ENCODE data around the gene RPL22. TPM values are rescaled to one million over a fixed set of nuclear protein-coding genes. Genes with fewer than 3 reads are reported as not detected.

Gene RPL22
- total and polyA plus RNA-seq, 2 of the 13 experiments (the other 11 are each of a cell fraction or from before 2014, with no cell fraction given): 214 to 545 TPM

DNA sequence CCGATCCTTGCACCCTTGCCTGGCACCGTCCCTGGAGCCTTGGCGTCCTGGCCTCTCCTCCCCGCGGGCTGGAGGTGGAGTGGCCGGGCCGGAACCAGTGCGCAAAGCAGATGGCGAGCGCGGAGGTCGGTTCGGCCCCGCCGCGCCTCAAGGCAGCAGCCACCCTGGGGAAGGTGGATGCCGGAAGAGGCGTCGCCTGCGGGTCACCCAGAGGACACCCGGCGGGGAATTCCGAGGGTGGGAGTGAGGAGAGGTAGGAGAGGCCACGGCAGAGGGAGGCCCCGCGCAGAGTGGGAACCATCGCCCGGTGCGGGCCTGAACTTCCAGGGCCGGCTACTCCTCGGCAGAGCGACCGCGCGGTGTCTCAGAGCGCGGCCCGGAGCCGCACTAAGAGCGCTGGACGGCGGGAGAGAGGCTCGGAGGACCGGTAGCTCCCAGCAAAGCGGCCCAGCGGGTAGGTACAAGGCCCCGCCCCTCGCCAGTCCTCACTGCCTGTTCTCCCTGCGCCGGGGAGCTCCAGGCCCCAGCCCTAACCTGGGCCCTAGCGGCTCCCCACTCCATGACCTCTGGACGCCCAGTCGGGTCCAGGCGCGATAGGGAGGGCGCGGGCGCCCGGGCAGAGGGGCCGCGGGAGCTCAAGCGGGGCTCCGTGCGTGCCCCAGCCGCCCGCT lies 6.6 kb upstream of the RPL22 start, which contains the start of gene RNF207 (continued):
- TF ChIP-seq, protein P1, sequence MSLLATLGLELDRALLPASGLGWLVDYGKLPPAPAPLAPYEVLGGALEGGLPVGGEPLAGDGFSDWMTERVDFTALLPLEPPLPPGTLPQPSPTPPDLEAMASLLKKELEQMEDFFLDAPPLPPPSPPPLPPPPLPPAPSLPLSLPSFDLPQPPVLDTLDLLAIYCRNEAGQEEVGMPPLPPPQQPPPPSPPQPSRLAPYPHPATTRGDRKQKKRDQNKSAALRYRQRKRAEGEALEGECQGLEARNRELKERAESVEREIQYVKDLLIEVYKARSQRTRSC (CRISPR knock-in tag; IDR thresholded peaks at IDR 0.05; ENCODE audit: low read depth): no peak
- TF ChIP-seq ZNF251 (CRISPR knock-in tag; IDR thresholded peaks at IDR 0.05) (no peak), ZBTB26 (CRISPR knock-in tag; IDR thresholded peaks at IDR 0.05; ENCODE audit: borderline replicate concordance) (no peak; the same call in 1 of the 2 replicates), MYNN (CRISPR knock-in tag; IDR thresholded peaks at IDR 0.05; ENCODE audit: low read depth) (0 out of 2 replicates have a peak, but pooled peaks have one; percentile 73), RARG (CRISPR knock-in tag; IDR thresholded peaks at IDR 0.05; ENCODE audit: low read depth) (no peak), HNF4G (IDR thresholded peaks at IDR 0.05; ENCODE audit: borderline replicate concordance, low read depth, low read length) (no peak), HNF4G (CRISPR knock-in tag; IDR thresholded peaks at IDR 0.05; ENCODE audit: borderline replicate concordance, low read depth) (no peak; the same call in 1 of the 2 replicates), MZF1 (CRISPR knock-in tag; IDR thresholded peaks at IDR 0.05; ENCODE audit: borderline replicate concordance) (0 out of 2 replicates have a peak, but pooled peaks have one; percentile 40), SKI (IDR thresholded peaks at IDR 0.05; ENCODE audit: partially characterized antibody) (peak; percentile 81), ZNF850 (CRISPR knock-in tag; conservative IDR thresholded peaks at IDR 0.05) (no peak), GMEB1 (CRISPR knock-in tag; IDR thresholded peaks at IDR 0.05; ENCODE audit: borderline replicate concordance) (no peak), SCMH1 (CRISPR knock-in tag; IDR thresholded peaks at IDR 0.05; ENCODE audit: borderline replicate concordance) (no peak), ATF7-NPFF (CRISPR knock-in tag; IDR thresholded peaks at IDR 0.05; ENCODE audit: low read depth) (peak; percentile 50; the same call in 1 of the 2 replicates), HDAC1 (CRISPR knock-in tag; IDR thresholded peaks at IDR 0.05) (peak; percentile 63; the same call in 1 of the 2 replicates), ZBTB7A (CRISPR knock-in tag; IDR thresholded peaks at IDR 0.05) (no peak), ZNF644 (CRISPR knock-in tag; IDR thresholded peaks at IDR 0.05; ENCODE audit: low read depth) (no peak), PRDM4 (CRISPR knock-in tag; IDR thresholded peaks at IDR 0.05; ENCODE audit: borderline replicate concordance) (no peak)
- TF ChIP-seq, protein P2, sequence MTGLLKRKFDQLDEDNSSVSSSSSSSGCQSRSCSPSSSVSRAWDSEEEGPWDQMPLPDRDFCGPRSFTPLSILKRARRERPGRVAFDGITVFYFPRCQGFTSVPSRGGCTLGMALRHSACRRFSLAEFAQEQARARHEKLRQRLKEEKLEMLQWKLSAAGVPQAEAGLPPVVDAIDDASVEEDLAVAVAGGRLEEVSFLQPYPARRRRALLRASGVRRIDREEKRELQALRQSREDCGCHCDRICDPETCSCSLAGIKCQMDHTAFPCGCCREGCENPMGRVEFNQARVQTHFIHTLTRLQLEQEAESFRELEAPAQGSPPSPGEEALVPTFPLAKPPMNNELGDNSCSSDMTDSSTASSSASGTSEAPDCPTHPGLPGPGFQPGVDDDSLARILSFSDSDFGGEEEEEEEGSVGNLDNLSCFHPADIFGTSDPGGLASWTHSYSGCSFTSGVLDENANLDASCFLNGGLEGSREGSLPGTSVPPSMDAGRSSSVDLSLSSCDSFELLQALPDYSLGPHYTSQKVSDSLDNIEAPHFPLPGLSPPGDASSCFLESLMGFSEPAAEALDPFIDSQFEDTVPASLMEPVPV (CRISPR knock-in tag; IDR thresholded peaks at IDR 0.05): peak; percentile 94
- TF ChIP-seq, protein P3, sequence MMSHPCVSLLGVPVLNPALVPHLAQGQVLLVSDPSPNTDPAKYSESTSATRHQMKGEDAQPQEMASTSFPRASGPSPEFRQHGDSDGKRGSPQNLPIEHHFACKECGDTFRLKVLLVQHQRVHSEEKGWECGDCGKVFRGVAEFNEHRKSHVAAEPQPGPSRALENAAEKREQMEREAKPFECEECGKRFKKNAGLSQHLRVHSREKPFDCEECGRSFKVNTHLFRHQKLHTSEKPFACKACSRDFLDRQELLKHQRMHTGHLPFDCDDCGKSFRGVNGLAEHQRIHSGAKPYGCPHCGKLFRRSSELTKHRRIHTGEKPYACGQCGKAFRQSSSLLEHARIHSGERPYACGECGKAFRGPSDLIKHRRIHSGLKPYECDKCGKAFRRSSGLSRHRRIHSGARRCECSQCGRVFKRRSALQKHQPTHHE (CRISPR knock-in tag; IDR thresholded peaks at IDR 0.05; ENCODE audit: borderline replicate concordance): no peak
